Measurements from ENCODE around the gene CA10.

Gene CA10

DNA sequence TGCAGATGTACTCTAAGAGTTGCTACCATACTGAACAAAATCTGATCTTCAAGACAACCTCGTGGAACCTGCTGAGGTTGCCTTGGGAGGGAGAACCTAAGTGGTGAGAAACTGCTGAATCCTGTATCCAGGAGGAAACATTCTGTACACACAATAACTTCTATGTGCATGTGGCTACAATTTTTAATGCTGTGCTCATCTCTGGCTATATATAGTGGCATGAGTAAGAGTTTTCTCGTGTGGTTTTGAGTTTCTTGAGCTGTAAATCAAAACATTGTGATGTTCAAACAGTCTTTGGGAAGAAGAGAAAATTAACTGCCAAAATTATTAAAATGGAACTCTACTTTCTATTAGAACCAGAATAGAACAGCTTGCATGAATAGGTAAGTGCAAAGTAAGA is 206.8 kb downstream of the CA10 start:
- DNase-seq = no peak

DNA sequence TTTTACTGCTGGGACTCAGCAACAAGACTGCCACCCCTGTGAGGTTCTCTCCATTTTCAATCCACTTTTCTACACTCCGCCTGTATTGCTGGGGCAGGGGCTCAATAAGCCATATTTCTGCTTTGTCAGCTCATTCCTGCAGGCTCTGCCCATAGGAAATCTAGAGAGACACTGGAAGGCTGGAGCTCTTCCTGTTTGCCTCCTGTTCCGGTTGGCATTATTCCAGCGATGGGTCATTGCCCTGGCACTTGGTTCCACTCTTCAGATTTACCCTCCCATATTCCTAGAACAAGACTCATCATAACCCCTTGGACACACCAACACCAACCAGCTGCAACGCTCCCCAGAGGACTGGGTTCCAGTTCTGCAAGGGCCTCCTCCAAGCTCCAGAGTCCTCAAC is 210.4 kb downstream of the CA10 start:
- DNase-seq = no peak

DNA sequence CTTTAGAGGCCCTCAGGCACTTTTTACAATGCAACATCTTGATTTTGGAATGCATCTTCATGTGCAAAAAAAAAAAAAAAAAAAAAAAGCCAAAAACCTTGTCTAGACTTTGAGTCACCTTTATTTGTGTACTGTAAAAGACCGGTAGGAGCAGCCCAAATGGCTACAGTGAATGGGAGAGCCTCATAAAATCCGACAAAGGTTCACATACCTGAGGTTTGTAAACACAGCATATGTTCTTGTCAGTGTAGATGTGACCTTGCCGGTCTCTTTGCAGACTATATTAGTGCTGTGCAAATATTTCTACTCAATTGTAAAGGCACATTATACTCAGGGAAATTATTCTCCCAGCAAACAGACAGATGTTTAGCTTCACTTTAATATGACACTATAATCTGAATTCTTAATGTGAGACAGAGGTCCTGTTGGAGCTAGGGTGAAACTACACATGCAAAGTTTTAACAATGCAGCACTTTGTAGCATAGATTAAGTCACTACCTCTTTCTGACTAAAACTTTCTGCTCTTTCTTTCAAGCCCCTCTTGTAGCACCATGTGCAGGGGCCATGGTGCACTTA is 211.3 kb downstream of the CA10 start:
- no peak for DNase-seq

DNA sequence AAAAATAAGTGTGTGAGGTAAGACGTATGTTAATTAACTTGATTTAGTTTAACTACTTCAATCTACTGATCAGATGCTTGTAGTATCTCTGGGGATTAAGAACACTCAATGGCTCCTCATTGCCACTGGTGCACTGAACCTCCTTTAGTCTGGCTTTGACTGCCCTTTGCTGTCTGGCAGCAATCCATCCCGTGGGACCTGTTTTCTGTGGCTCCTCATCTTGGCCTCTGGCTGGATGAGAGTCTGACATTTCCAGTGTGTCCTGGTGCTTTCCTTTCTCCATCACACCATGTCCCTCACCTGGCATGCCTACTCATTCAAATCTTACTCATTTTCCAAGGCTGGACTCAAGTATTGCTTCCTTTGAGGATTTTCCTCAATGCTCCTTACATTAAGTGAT is 212.2 kb downstream of the CA10 start:
- DNase-seq = no peak

DNA sequence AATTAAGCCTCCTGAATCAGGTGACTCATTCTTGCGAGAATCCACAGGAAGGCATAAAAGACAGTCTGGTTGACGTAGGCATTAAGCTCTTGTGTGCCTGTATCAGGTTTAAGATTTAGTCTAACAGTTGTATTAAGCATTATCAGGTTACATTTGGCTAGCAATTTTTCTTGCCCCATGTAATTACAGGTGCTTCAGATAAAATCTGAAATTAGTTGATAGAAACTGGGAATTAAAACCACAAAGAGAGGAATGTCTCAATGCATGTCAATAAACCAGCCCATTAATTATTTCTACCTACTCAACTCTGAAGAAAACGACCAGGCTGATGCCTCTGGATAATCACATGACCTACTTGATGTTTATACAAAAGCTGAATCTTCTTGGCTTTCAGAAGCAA is 217.2 kb downstream of the CA10 start:
- DNase-seq = no peak

DNA sequence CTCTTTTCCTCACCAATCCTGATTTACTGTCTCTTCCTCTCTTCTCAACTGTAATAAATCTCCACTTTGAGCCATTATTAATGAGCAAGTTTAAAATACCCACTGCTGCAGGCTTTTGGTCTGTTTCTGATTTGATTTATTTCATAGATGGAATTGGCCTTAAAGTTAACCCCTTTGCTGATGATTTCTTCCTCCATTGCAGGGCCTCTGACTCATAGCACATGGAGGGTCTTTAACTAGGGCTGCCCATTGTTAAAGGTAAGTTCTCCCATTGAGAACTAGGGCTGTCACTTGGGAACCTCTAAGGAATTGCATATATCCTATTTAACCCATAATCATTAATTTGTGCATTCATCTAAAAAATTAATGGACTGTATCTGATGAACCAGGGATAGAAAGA is 221.2 kb downstream of the CA10 start:
- DNase-seq = no peak

DNA sequence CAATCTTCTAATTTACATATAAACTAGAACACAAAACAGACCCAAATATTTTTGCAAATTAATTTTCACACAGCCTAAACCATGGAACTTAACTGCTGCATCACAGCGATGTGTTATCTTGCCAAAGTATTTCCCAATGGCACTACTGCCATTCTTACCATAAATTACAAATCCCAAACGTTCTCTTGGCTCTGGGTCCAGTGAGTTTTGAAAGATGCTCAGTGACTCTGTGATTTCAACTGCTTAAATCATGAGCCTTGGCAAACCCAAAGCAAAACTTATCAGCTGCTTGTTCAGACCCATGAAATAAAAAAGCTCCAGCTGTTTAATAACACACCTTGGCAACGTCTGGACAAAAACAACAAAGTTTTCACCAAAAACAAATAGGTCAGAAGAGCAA is 223.0 kb downstream of the CA10 start:
- no peak for DNase-seq

DNA sequence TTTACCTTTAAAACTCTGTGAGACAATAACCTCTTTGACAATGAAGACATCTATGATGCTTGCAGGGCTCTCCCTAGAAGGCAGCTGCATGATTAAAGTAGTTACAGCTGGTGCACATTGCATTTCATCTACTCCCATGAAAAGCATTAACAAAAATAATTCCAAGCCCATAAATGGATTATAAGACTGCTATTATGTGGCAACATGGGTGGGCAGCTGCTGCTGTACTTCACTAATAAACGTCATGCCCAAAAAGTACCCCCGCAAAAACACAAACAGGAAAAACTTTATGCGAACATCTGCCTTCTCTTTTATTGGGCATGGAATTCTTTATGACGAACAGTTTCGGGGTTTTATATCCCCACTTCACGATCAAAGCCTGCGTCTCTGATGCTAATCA is 224.9 kb downstream of the CA10 start:
- DNase-seq = no peak

DNA sequence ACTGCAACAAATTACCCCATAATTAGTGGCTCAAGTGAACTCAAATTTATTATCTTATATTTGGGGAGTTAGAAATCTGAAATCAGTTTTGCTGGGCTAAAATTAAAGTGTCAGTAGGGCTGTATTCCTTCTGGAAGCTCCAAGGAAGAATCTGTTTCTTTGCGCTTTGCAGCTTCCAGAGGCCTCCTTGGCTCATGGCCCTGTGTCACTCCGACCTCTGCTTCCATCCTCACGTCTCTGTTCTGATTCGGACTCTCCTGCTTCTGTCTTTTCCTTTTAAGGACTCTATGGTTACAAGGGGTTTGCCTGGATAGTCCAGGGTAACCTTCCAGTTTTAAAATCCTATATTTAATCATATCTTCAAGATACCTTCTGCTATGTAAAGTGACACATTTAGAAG is 232.1 kb downstream of the CA10 start:
- DNase-seq = no peak

DNA sequence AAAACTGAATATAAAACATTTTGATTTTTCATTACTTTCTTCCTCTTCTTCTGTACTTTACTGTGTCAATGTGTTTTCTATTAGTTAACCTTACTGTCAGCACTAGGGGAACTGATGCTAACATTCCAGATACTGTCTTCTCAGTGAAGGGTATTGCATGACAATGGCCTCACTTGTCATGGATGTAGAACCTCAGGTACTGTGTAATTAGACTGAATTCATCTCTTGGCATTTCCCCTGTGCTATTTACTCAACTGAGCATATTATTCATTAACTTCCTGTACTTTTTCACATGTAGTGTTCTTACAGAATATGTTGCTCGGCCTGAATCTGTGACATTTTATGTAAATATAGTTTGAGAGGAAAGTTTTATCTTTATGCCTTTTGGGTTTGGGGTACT is 237.0 kb downstream of the CA10 start:
- DNase-seq = no peak

DNA sequence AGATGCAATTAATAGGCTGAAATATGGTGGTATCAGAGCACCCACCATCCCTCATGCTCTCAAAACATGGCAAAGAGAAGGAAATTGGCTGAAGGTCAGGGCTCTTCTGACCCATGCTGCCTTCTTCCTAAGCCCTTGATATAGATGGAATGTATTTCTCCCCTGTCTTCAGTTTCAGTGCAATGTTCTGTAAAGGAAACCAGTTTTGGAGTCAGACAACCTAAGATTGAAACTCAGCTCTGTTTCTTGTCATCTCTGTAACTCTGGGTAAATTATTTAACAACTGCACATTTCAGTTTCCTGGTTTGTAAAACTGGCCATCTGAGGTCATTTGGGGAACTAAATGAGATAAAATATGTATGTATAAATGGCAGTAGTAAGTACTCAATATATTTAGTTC is 243.9 kb downstream of the CA10 start:
- DNase-seq = no peak

DNA sequence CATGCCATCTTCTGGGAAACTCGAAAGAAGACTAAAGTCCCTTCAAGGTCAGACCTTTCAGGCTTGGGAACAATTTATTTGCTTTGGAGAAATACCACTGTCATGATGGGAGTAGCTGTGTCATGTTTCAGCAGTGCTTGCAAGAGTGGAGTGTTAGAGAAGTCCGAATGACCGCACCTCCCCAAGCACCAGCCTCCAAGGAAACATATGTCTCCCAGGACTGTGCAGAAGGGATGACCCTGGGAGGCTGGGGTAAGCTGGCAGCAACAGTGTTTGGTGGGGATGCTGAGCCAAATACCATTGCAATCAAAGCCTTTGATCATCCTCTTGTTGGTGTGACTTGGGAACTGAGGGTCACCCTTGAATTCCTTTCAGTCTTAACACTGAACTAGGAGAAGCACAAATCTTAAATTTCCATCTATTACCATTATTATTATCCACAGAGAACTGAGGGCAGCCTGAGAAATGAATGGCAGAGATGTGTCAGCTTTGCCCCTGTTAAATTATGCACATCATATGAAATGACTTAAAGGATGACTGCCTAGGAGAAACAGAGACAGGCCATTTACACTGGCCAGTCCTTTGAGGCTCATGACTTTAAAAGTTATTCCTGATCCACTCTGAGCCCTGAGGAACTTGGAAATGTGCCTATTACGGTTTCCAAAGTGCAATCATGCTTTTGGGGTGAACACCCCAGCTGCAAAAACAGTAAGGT is 244.9 kb downstream of the CA10 start:
- no peak for DNase-seq

DNA sequence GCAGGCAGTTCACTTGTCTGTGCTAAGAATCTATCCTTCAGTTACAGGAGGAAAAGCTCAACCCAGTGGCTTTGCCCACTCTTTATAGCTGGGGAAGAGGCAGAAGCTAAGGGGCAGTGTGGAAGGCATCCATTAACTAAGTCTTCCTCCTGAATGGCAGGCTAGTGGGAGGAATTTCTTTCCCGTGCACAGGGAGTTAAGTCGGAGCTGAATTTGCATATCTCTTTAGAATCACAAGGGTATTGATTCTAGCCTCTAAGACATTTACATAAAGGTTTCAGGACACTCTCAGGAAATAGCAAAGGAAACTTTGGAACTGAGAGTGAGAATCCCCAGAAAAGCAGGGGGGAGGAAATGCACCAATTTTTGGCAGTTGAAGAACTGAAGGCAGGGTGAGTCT is 245.6 kb downstream of the CA10 start:
- no peak for DNase-seq

DNA sequence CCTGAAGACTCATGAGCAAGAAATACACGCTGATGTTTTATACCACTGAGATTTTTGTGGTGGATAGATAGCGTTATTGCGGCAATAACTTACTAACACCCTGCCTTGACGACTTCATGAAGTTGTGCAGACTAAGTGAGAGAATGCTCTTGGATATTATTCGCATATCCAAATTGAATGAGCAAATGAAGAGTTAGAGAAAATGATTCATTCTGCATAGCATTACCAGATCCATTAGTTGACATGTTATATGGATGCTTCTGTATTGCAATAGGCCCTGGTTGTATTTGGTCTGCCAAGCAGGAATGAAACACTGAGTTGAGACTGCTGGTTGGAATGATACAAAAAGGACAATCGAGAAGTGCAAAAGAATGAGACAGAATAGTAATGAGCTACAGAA is 247.3 kb downstream of the CA10 start:
- DNase-seq = no peak

DNA sequence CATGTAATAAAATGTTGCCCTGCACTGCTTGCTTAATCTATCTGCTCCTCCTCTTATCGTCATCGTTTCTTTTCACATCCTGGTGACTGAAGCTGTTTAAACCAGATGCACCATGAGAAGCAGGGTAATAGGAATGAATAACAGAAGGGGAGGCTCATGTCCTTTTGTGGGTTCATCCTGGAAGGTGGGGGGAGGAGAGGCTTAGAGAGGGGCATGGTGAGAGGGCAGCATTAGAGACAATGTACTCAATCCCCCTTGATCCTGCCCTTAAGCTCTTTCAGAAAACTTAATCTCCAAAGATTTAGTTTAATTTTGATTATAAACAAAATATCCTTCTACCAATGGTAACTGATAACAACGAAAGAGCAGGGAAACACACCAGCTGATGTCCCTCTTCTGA is 248.5 kb downstream of the CA10 start:
- no peak for DNase-seq

DNA sequence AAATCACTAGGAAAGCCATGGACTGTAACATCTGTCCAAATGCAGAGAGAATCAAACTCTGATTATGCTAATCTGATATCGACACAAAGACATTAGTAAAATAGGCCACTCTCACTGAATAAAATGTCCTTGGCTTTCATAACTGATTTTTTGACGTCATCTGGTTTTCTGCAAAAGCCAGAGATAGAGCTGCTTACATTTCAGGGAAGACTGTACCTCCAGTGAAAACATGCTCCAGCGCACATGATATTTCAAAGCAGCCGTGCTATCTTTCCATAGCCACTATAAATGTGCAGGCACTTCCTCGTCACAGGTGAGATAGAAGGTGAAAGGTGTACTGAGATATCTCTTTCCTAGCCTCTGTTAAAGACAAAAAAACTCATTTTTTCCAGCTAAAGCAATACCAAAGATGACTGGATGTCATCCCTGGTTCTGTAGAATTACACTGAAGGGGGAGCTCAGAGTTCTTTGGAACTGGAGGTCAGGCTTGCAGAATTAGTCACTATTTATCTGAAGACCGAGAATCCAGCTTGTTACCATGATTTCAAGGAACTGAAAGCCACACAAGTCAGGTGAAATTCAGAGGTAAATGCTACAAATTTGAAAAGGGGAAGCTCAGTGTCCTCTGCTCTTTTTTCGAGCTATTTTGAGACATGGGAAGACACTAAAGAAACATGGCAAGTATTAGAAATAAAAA is 249.5 kb downstream of the CA10 start:
- DNase-seq = no peak

DNA sequence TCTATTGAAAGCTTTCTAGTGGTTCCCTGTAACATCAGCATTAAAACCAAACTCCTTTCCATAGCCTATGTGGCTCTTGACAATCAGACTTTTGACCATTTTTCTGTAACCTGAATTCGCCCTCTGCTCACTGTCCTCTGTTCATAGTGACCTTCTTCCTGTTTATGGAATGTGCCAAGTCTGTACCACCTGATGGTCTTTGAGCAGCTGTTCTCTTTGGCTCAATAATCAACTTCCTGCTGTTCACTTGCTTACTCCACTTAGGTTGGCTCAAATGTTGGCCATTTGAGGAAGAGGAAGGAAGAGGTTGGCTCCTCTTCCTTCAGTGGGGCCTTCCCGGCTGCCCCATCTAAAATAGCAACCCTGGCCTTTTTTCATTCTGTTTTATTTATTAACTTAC is 251.5 kb downstream of the CA10 start:
- DNase-seq = no peak

DNA sequence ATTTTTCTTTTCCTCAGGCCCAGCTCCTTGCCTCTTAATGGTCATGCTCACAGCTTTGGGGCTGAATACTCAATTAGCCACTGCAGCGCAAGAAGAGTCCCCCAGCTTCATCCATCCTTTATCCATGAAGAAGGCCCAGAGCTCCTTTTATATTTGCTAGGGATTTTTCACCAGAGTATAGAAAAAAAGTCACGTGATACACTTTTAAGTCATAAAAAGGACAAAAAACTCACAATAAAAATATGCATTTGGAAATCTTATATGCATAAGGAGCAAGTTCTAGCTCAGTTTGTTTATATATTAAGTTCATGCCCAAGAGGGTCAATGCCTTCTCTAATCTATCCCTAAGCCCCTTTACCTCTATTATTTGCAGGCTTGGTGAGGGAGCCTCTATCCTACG is 254.1 kb downstream of the CA10 start:
- DNase-seq = no peak

DNA sequence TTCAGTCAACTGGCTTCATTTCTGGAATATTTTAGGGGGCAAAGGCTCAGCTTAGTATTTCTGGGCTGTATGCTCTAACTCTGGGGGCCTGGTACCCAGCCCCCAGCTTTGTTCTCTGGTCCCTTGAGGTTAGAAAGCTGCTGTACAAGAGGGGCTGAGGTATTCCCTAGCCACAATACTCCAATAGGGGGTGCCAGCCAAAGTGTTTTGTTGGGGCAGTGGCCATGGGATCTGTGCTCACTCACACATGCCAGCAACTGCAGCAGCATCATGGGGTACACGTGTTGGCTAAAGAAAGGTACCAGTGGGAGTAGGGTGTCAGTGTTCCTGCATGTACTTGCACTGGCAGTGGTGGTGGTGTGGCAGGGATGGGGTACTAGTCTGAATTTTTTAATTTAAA is 257.3 kb downstream of the CA10 start:
- DNase-seq = no peak

DNA sequence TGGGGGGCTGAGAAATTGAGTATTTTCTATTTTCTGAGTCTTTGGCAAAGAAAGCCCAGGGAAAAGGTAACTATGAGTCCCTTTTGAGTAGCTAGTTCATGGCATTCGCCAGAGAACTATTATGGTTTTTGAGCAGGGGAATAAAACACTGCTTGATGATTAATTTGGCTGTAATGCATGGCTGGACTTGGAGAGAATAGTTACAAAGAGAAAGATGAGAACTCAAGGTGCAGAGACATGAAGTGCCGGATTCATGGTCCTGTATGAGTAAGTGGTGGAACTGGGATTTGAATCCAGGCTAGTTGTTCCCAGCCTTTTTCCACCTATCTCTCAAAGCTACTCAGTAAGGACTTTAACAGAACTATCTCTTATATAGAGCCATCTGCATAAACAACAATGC is 266.6 kb downstream of the CA10 start:
- DNase-seq = no peak

DNA sequence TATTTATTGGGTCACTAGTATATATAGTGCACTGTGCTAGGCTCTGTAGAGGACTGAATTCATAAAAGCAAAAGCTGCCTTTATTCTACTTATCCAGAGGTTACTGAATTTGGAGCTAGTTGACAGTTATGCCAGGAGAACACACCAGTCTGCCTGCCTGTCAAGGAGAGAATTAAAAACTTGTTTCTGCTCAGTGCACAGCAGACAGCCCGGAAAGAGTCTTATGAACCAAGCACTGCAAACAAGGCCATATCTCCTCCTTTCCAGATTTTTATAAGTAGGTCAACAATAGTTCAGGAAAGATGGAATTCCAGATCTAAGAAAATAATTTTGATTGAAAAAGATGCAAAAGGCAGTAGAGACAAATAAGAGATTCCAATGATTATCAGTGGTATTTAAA is 267.8 kb downstream of the CA10 start:
- no peak for DNase-seq

DNA sequence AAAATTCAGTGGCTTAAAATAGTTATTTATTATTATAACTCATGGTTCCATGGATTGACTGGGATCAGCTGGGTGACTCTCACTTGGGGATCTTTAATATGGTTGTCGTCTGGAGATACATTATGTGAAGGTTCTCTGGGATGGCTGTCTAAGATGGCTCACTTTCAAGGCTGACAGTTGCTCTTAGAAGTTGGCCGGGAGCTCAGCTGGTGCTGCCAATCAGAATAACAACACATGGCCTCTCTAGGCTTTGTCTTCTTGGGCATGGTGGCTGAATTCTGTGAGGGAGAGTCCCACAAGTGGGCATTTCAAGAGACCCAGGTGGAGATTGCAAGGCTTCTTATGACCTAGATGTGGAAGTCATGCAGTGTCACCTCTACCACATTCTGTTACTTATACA is 269.7 kb downstream of the CA10 start:
- DNase-seq = no peak

DNA sequence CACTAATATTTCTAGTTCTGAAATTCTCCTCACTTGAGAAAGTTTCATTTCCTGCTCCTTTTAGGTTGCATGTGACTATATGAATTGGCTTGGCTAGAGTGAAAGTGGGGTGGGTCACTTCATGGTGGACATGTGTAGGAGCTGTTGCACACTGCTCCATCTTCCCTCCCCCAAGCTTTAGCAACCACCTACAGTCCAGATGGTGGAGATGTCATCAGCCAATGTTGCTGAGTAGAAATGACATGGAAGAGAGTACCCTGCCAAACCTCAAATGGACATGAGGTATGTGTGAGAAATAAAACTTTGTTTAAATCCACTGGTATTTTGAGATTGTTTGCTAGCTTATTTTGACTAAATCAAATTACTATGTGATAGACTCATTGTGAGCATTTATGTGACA is 281.5 kb downstream of the CA10 start:
- DNase-seq = no peak

DNA sequence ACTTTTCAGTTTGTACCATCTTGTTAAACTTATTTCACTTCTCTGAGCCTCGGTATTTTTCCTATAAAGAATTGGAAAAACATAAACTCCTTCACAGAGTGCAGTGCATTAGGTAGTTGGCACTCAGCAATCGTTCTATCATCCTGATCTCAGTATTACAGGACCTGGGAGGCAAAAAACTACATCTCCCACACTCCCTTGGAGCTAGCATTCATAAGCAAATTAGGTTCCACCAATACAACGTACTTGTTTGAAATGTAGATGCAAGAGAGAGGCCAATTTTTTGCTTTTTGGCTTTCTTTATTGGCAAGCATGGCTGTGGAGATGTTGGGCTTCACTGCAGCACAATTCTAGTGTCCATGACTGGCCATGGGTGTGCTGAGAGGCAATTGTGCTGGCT is 285.2 kb downstream of the CA10 start:
- DNase-seq = no peak
